ENCODE results near the gene UBA3. TPM values are rescaled to one million over a fixed set of nuclear protein-coding genes. Genes with fewer than 3 reads are reported as not detected.

Gene UBA3
- polyA plus RNA-seq, 3 donors, result 77.1 to 88.5 (median 81.7) TPM

- Histone ChIP-seq H2AFZ (ENCODE audit: insufficient read depth, low read depth, low read length, poor library complexity, severe bottlenecking) (no peak overlapping the region), H3K4me2 (replicated peaks; ENCODE audit: extremely low read depth, low read length, poor library complexity, severe bottlenecking) (no peak overlapping the region), H3K79me2 (ENCODE audit: insufficient read depth, low read length) (no peaks in the 10 kb centered on the region), H3K9ac (ENCODE audit: insufficient read depth, low read length, poor library complexity, severe bottlenecking) (no peak overlapping the region), H3K9me3 (replicated peaks in 1 of 2; ENCODE audit: control insufficient read depth in 1 of 2, insufficient read depth in 1 of 2, low read length in 2 of 2) (no peaks in the 10 kb centered on the region), H3K36me3 (replicated peaks in 1 of 2; ENCODE audit: control insufficient read depth in 1 of 2, insufficient read depth in 2 of 2, low read length in 2 of 2) (no peaks in the 10 kb centered on the region), H4K20me1 (ENCODE audit: insufficient read depth, low read length) (no peaks in the 10 kb centered on the region), H3K27me3 (ENCODE audit: control insufficient read depth in 2 of 2, insufficient read depth in 2 of 2, low read length in 2 of 2) (no peaks in the 10 kb centered on the region), H3K4me1 (ENCODE audit: control insufficient read depth in 1 of 2, insufficient read depth in 2 of 2, low read length in 2 of 2) (peaks cover 7% of the 10 kb centered on the region in 2 donors), H3K4me3 (replicated peaks in 1 of 3; ENCODE audit: low read depth in 2 of 3, low read length in 3 of 3) (no peak overlapping the region), H3K27ac (ENCODE audit: low read depth in 1 of 2, low read length in 2 of 2) (no peak overlapping the region)
- H3K4me1 Mint-ChIP-seq, result peaks cover 13% of the 10 kb centered on the region
- no peaks in the 10 kb centered on the region for H3K9me3 Mint-ChIP-seq
- intact Hi-C loops (cut with micrococcal nuclease), result no loop called here
- no peak overlapping the region for H3K27ac Mint-ChIP-seq
- no peaks in the 10 kb centered on the region for H3K36me3 Mint-ChIP-seq
- H3K4me3 Mint-ChIP-seq, result no peak overlapping the region
- TF ChIP-seq, protein P1, sequence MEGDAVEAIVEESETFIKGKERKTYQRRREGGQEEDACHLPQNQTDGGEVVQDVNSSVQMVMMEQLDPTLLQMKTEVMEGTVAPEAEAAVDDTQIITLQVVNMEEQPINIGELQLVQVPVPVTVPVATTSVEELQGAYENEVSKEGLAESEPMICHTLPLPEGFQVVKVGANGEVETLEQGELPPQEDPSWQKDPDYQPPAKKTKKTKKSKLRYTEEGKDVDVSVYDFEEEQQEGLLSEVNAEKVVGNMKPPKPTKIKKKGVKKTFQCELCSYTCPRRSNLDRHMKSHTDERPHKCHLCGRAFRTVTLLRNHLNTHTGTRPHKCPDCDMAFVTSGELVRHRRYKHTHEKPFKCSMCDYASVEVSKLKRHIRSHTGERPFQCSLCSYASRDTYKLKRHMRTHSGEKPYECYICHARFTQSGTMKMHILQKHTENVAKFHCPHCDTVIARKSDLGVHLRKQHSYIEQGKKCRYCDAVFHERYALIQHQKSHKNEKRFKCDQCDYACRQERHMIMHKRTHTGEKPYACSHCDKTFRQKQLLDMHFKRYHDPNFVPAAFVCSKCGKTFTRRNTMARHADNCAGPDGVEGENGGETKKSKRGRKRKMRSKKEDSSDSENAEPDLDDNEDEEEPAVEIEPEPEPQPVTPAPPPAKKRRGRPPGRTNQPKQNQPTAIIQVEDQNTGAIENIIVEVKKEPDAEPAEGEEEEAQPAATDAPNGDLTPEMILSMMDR (IDR thresholded peaks at IDR 0.05), result peak; percentile 97
- peak; percentile 53 to 76 (median 73) for DNase-seq
- peaks cover 0 to 1% (median 0%) of the 10 kb centered on the region in 3 donors for H3K27me3 Mint-ChIP-seq (ENCODE audit: low read depth in 3 of 3)
- WGBS (ENCODE audit: insufficient coverage), result no CpG with 5 or more reads among the region's 1 CpG
Measured at GRCh38 chr3:69120879-69121464, 40.8 kb upstream of the UBA3 start.

DNA sequence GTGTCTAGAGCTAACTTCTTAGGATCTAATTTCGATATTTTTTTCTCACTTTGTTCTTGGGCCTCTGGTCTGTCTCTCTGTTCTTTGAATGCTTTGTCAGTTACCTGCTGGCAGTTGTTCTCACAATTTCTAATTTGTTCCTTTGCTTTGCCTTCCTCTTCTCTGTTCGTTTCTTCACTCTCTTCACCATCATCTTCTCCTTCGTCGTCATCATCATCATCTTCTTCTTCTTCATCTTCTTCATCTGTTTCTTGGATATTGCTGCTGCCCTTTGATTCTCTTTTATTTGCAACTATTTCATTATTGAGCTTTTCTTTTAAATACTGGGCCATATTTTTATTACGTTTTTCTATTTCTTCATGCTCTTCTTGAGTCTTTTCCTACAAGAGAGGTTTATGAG, 39.5 kb upstream of the UBA3 start:
- no peak for DNase-seq
- Mint-ChIP-seq H3K4me3 (no peak overlapping the region), H3K36me3 (no peaks in the 10 kb centered on the region), H3K27ac (no peak overlapping the region), H3K27me3 (ENCODE audit: low read depth in 3 of 3) (peaks cover 0 to 1% (median 0%) of the 10 kb centered on the region in 3 donors), H3K4me1 (peaks cover 13% of the 10 kb centered on the region), H3K9me3 (no peaks in the 10 kb centered on the region)
- Histone ChIP-seq H3K4me1 (ENCODE audit: control insufficient read depth in 1 of 2, insufficient read depth in 2 of 2, low read length in 2 of 2) (peaks cover 7% of the 10 kb centered on the region in 2 donors), H4K20me1 (ENCODE audit: insufficient read depth, low read length) (no peaks in the 10 kb centered on the region), H3K27me3 (ENCODE audit: control insufficient read depth in 2 of 2, insufficient read depth in 2 of 2, low read length in 2 of 2) (no peaks in the 10 kb centered on the region), H3K4me2 (replicated peaks; ENCODE audit: extremely low read depth, low read length, poor library complexity, severe bottlenecking) (no peak overlapping the region), H3K9ac (ENCODE audit: insufficient read depth, low read length, poor library complexity, severe bottlenecking) (no peak overlapping the region), H3K4me3 (replicated peaks in 1 of 3; ENCODE audit: low read depth in 2 of 3, low read length in 3 of 3) (no peak overlapping the region), H3K36me3 (replicated peaks in 1 of 2; ENCODE audit: control insufficient read depth in 1 of 2, insufficient read depth in 2 of 2, low read length in 2 of 2) (no peaks in the 10 kb centered on the region), H3K79me2 (ENCODE audit: insufficient read depth, low read length) (no peaks in the 10 kb centered on the region), H3K27ac (ENCODE audit: low read depth in 1 of 2, low read length in 2 of 2) (no peak overlapping the region), H2AFZ (ENCODE audit: insufficient read depth, low read depth, low read length, poor library complexity, severe bottlenecking) (no peak overlapping the region), H3K9me3 (replicated peaks in 1 of 2; ENCODE audit: control insufficient read depth in 1 of 2, insufficient read depth in 1 of 2, low read length in 2 of 2) (no peaks in the 10 kb centered on the region)
- intact Hi-C loops (cut with micrococcal nuclease), result no loop called here
- 97% methylated on average over 4 of the region's 5 CpGs for WGBS (ENCODE audit: insufficient coverage)
- TF ChIP-seq, protein P1 (IDR thresholded peaks at IDR 0.05), result no peak
